GM12878 (cell line): Measurements from ENCODE around the gene GMPPA.

ENCODE experiments used
- CBX3 ChIP-seq: fragments of 200-600 bp; sonication (generic); IDR thresholded peaks from 2 replicates; pipeline ENCODE4 v1.6.1; 2016; ENCODE audit warnings: low read depth, borderline replicate concordance
- FOXM1 ChIP-seq: IDR thresholded peaks from 2 replicates; pipeline ENCODE4 v1.6.1; 2012; ENCODE audit warnings: low read depth, mild to moderate bottlenecking, inconsistent platforms, low read length, moderate library complexity
- HDAC2 ChIP-seq: fragments of 200-600 bp; sonication (generic); IDR thresholded peaks from 2 replicates; pipeline ENCODE4 v1.6.1; 2017
- NFYB ChIP-seq: IDR thresholded peaks from 2 replicates; pipeline ENCODE4 v1.6.1; 2011; ENCODE audit warnings: low read depth, mild to moderate bottlenecking, low read length, improper control_type of control experiment, moderate library complexity; ENCODE audit not compliant: insufficient read depth
- NRF1 ChIP-seq: conservative IDR thresholded peaks from 2 replicates; pipeline ENCODE4 v1.6.1; 2011; ENCODE audit warnings: mild to moderate bottlenecking, low read depth, low read length, improper control_type of control experiment
- POLR2A ChIP-seq: IDR thresholded peaks from 2 replicates; pipeline ENCODE4 v1.6.1; 2011; ENCODE audit warnings: low read depth, mild to moderate bottlenecking, low read length
- RB1 ChIP-seq: fragments of 450-650 bp; formaldehyde crosslinking; IDR thresholded peaks from 2 replicates; pipeline ENCODE4 v1.6.1; 2017; ENCODE audit warnings: mild to moderate bottlenecking, borderline replicate concordance
- RBBP5 ChIP-seq: fragments of 200-600 bp; sonication (generic); conservative IDR thresholded peaks from 2 replicates; pipeline ENCODE4 v1.6.1; 2016
- REST ChIP-seq: IDR thresholded peaks from 2 replicates; pipeline ENCODE4 v1.6.1; 2012; ENCODE audit warnings: mild to moderate bottlenecking, low read depth, low read length
- SMC3 ChIP-seq: IDR thresholded peaks from 2 replicates; pipeline ENCODE4 v1.6.1; 2011; ENCODE audit warnings: low read length, improper control_type of control experiment, borderline replicate concordance
- TF ChIP-seq, protein P1 (sequence below), 3 experiments: IDR thresholded peaks in 2 of 3; conservative IDR thresholded peaks in 1 of 3; 2 replicates each; pipeline ENCODE4 v1.5.1; 2011; ENCODE audit warnings: low read depth in 3 of 3, low read length in 3 of 3, mild to moderate bottlenecking in 3 of 3, control low read depth in 2 of 3, moderate library complexity in 2 of 3, inconsistent platforms in 1 of 3, mixed read lengths in 1 of 3; ENCODE audit not compliant: control insufficient read depth in 2 of 3, insufficient read depth in 1 of 3; ENCODE audit errors: extremely low read depth in 1 of 3

GRCh38 chr2:219501849-219502248, 3.2 kb downstream of the GMPPA start:
- TF ChIP-seq NFYB (no peak), SMC3 (no peak), CBX3 (no peak), FOXM1 (no peak), RB1 (no peak), HDAC2 (no peak), POLR2A (no peak), REST (no peak), RBBP5 (no peak), NRF1 (no peak)
- TF ChIP-seq, protein P1, sequence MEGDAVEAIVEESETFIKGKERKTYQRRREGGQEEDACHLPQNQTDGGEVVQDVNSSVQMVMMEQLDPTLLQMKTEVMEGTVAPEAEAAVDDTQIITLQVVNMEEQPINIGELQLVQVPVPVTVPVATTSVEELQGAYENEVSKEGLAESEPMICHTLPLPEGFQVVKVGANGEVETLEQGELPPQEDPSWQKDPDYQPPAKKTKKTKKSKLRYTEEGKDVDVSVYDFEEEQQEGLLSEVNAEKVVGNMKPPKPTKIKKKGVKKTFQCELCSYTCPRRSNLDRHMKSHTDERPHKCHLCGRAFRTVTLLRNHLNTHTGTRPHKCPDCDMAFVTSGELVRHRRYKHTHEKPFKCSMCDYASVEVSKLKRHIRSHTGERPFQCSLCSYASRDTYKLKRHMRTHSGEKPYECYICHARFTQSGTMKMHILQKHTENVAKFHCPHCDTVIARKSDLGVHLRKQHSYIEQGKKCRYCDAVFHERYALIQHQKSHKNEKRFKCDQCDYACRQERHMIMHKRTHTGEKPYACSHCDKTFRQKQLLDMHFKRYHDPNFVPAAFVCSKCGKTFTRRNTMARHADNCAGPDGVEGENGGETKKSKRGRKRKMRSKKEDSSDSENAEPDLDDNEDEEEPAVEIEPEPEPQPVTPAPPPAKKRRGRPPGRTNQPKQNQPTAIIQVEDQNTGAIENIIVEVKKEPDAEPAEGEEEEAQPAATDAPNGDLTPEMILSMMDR (IDR thresholded peaks at IDR 0.05 in 2 of 3, conservative IDR thresholded peaks at IDR 0.05 in 1 of 3; ENCODE audit: control insufficient read depth in 2 of 3, extremely low read depth in 1 of 3, insufficient read depth in 1 of 3, low read depth in 3 of 3, low read length in 3 of 3), result no peak
